ENCODE data around the gene EIF2B5. TPM values are rescaled to one million over a fixed set of nuclear protein-coding genes. Genes with fewer than 3 reads are reported as not detected.
A peak's percentile ranks its signal among the peaks of the same experiment; 100 is the strongest.

Gene EIF2B5
- total and polyA plus RNA-seq, 2 of the 13 experiments (the other 11 are each of a cell fraction or from before 2014, with no cell fraction given), result 38.4 to 60.2 TPM

GRCh38 chr3:184132945-184133344 is 2.2 kb upstream of the EIF2B5 start:
- H3K9ac ChIP-seq (ENCODE audit: insufficient read depth, low read depth, low read length), result no peak overlapping the region
- 92% methylated on average over 4 of the region's 4 CpGs for WGBS (ENCODE audit: low lambda C conversion rate)
- ATAC-seq, result no peak
- no peak for FAIRE-seq
- POLR2A ChIA-PET, result no interaction called here
- no peaks in the 10 kb centered on the region for H3K9me3 ChIP-seq (ENCODE audit: low read length)
- peaks cover 1 to 5% of the 10 kb centered on the region in 2 experiments; a peak in 3 of 5 replicates for H3K36me3 ChIP-seq (replicated peaks in 1 of 2; ENCODE audit: control insufficient read depth in 1 of 2, insufficient read depth in 2 of 2, low read length in 2 of 2)
- no peak overlapping the region for H2AFZ ChIP-seq (ENCODE audit: low read length)
- H3K4me3 ChIP-seq (replicated peaks in 1 of 3; ENCODE audit: insufficient read depth in 1 of 3, low read depth in 2 of 3, low read length in 3 of 3), result no peak overlapping the region
- H3K4me1 ChIP-seq (ENCODE audit: insufficient read depth, low read length), result peaks cover 23% of the 10 kb centered on the region
- no TSS peak for BruUV-seq (replicated peaks)
- no peaks in the 10 kb centered on the region; a peak in 1 of 5 replicates for H3K27me3 ChIP-seq (ENCODE audit: control insufficient read depth in 1 of 2, insufficient read depth in 2 of 2, low read length in 2 of 2)
- no peaks in the 10 kb centered on the region for H4K20me1 ChIP-seq (ENCODE audit: insufficient read depth, low read length)
- TF ChIP-seq MAFF (IDR thresholded peaks at IDR 0.05; ENCODE audit: low read depth, low read length) (peak; percentile 87), MAFK (conservative IDR thresholded peaks at IDR 0.05 in 1 of 2, IDR thresholded peaks at IDR 0.05 in 1 of 2; ENCODE audit: low read length in 2 of 2) (peak; percentile 89 to 90), TFDP1 (CRISPR knock-in tag; IDR thresholded peaks at IDR 0.05; ENCODE audit: borderline replicate concordance) (no peak), ZNF24 (IDR thresholded peaks at IDR 0.05) (no peak), ZNF629 (CRISPR knock-in tag; conservative IDR thresholded peaks at IDR 0.05) (0 out of 2 replicates have a peak, but pooled peaks have one; percentile 22)
- DNase-seq (ENCODE audit: low spot score), result no peak
- intact Hi-C loops (cut with micrococcal nuclease; ENCODE audit: unreplicated experiment), result loop anchor here (5.0 kb wide), 1 partner anchor 91 kb away; no protein-coding TSS in a partner anchor
- no peak overlapping the region for H3K27ac ChIP-seq (ENCODE audit: extremely low read length, insufficient read depth, low read length)
- H3K4me2 ChIP-seq (ENCODE audit: low read depth, low read length), result no peak overlapping the region
- H3K79me2 ChIP-seq (ENCODE audit: insufficient read depth, low read length), result peaks cover 28% of the 10 kb centered on the region
- in situ Hi-C loops (cut with HindIII; ENCODE audit: extremely low pct_ligation_motif_present, low pct_unique_long_range_greater_than_20kb), result loop anchor here (25.0 kb wide), 1 partner anchor 246 kb away; the partner anchor contains the start of gene PARL
- CTCF ChIA-PET (ENCODE audit: low intra/inter-chr PET ratio, low total read pairs), result no interaction called here
